Vagina (tissue), 2 donors: ENCODE measurements around the gene ZNF474. TPM values are rescaled to one million over a fixed set of nuclear protein-coding genes. Genes with fewer than 3 reads are reported as not detected.

Experiments used
- DNase-seq, 2 donors: peaks; one replicate each; pipeline ENCODE4 v3.0.0-alpha.2; 2017; ENCODE audit errors: extremely low spot score in 2 of 2
- H3K27ac ChIP-seq: fragments of 200-600 bp; sonication (generic); one replicate; pipeline ENCODE4 v1.5.1; 2019
- H3K27me3 ChIP-seq: fragments of 200-600 bp; sonication (generic); one replicate; pipeline ENCODE4 v1.5.1; 2019
- H3K36me3 ChIP-seq, 2 donors: fragments of 200-600 bp; sonication (generic); one replicate each; pipeline ENCODE4 v1.5.1; 2017 to 2019
- H3K4me1 ChIP-seq: fragments of 200-600 bp; sonication (generic); one replicate; pipeline ENCODE4 v1.5.1; 2019
- H3K4me3 ChIP-seq, 2 donors: fragments of 200-600 bp; sonication (generic); 1 replicate in 1 of 2; 2 replicates in 1 of 2; pipeline ENCODE4 v1.5.1; 2016 to 2019
- H3K9me3 ChIP-seq: fragments of 200-600 bp; sonication (generic); one replicate; pipeline ENCODE4 v1.5.1; 2019
- CTCF ChIP-seq, 3 experiments: fragments of 450-650 bp in 2 of 3; fragments of 200-600 bp in 1 of 3; sonication (generic) in 1 of 3; IDR thresholded peaks; one replicate each; pipeline ENCODE4 v1.5.1; 2017 to 2019; ENCODE audit warnings: antibody characterized with exemption in 3 of 3, mild to moderate bottlenecking in 2 of 3, moderate library complexity in 2 of 3
- POLR2A ChIP-seq, 2 donors: fragments of 450-650 bp; IDR thresholded peaks; one replicate each; pipeline ENCODE4 v1.6.1; 2017; ENCODE audit warnings: antibody characterized with exemption in 2 of 2, mild to moderate bottlenecking in 2 of 2, moderate library complexity in 2 of 2
- POLR2AphosphoS5 ChIP-seq, 2 donors: sonication (generic); formaldehyde crosslinking; IDR thresholded peaks; one replicate each; pipeline ENCODE4 v1.9.0; 2017; ENCODE audit warnings: antibody characterized with exemption in 2 of 2, mild to moderate bottlenecking in 2 of 2, low read depth in 1 of 2; ENCODE audit not compliant: insufficient read depth in 1 of 2
- intact Hi-C: fragments of 100-400 bp; cut with DNase I; formaldehyde crosslinking; loops from one replicate; pipeline ENCODE4 v1.15.1; 2023
- total RNA-seq: library from RNA; depleted of rRNA; stranded (reverse); fragments of >200 nt; gene quantifications from one replicate; pipeline ENCODE4 v1.2.3, GENCODE V29; 2016

Gene ZNF474
- total RNA-seq, 1 donor from 2014 or later, result 0.49 TPM

DNA sequence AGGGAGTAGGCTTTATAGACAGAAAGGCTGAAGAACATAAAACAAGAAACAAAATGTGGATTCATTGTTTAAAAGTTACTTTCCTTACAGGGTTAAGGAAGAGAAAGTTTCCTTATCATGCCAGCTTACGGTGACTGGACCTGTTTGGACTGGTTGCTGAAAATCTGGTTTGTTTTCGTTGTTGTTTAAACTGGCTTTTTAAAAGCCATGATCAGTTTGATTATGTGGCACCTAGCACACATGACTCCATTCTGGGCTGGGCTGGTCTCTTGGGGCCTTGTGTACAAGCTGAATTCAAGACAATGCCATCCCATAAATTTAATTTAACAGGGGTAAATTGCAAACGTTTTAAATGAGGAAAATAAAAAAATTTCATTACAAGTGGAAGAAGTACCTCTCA, 18.4 kb upstream of the ZNF474 start:
- no peak for DNase-seq
- H3K9me3 ChIP-seq, result no peaks in the 10 kb centered on the region
- TF ChIP-seq POLR2A (IDR thresholded peaks at IDR 0.05) (no peak), POLR2AphosphoS5 (IDR thresholded peaks at IDR 0.05; ENCODE audit: insufficient read depth in 1 of 2, low read depth in 1 of 2) (peak in 1 of 2 donors; percentile 31)
- no peaks in the 10 kb centered on the region for H3K27me3 ChIP-seq
- no peak overlapping the region for H3K4me3 ChIP-seq
- peaks cover 7% of the 10 kb centered on the region for H3K4me1 ChIP-seq
- no peaks in the 10 kb centered on the region for H3K36me3 ChIP-seq
- intact Hi-C loops, result no loop called here
- peak overlapping the region; percentile 9 for H3K27ac ChIP-seq

DNA sequence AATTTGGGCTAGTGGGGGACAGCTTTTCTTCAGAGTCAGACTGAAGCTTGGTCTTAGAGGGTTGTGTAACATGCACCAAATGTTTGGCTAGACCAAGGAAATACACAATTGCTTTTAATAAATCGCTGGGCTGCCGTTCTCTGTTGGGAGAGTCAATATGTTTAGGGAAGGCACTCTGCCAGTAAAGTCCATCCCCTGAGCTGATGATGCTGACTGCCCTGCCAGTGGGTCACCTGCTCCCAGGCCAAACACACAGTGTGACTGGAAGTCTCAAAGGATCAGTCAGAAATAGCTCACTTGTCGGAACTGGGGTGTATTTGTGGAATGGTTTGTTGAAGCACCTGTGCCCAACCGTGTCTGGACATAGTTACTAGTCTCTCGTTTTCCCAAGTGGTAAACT, 17.9 kb upstream of the ZNF474 start:
- Histone ChIP-seq H3K4me3 (no peak overlapping the region), H3K9me3 (no peaks in the 10 kb centered on the region), H3K4me1 (peaks cover 7% of the 10 kb centered on the region), H3K36me3 (no peaks in the 10 kb centered on the region), H3K27ac (peak overlapping the region; percentile 9), H3K27me3 (no peaks in the 10 kb centered on the region)
- DNase-seq, result no peak
- intact Hi-C loops, result no loop called here
- no peak for TF ChIP-seq CTCF (IDR thresholded peaks at IDR 0.05)
- TF ChIP-seq POLR2A (IDR thresholded peaks at IDR 0.05), result no peak
- no peak for TF ChIP-seq POLR2AphosphoS5 (IDR thresholded peaks at IDR 0.05; ENCODE audit: insufficient read depth in 1 of 2, low read depth in 1 of 2)

DNA sequence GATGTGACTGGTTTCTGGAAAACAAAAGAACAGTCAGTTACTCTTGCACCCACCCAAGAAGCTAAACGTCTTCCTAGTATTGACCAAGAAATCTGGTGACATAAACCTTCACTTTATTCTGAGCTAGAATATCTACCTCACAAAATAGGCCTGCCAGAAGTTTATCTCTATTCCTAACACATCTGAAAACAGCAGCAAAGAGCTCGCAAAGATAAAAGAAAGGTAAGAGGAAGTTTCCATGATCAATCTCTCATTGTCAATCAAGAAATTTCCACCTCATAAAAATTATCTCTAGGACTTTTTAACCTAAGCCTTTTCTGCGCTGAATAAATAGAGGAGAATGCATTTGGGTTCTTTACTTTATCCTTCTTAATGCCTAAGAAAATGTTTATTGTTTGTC, 17.3 kb upstream of the ZNF474 start:
- intact Hi-C loops, result no loop called here
- H3K36me3 ChIP-seq, result no peaks in the 10 kb centered on the region
- no peak overlapping the region for H3K27ac ChIP-seq
- H3K4me3 ChIP-seq, result no peak overlapping the region
- TF ChIP-seq CTCF (IDR thresholded peaks at IDR 0.05) (no peak), POLR2AphosphoS5 (IDR thresholded peaks at IDR 0.05; ENCODE audit: insufficient read depth in 1 of 2, low read depth in 1 of 2) (no peak), POLR2A (IDR thresholded peaks at IDR 0.05) (no peak)
- no peaks in the 10 kb centered on the region for H3K27me3 ChIP-seq
- DNase-seq, result no peak
- H3K9me3 ChIP-seq, result no peaks in the 10 kb centered on the region
- H3K4me1 ChIP-seq, result peaks cover 7% of the 10 kb centered on the region

DNA sequence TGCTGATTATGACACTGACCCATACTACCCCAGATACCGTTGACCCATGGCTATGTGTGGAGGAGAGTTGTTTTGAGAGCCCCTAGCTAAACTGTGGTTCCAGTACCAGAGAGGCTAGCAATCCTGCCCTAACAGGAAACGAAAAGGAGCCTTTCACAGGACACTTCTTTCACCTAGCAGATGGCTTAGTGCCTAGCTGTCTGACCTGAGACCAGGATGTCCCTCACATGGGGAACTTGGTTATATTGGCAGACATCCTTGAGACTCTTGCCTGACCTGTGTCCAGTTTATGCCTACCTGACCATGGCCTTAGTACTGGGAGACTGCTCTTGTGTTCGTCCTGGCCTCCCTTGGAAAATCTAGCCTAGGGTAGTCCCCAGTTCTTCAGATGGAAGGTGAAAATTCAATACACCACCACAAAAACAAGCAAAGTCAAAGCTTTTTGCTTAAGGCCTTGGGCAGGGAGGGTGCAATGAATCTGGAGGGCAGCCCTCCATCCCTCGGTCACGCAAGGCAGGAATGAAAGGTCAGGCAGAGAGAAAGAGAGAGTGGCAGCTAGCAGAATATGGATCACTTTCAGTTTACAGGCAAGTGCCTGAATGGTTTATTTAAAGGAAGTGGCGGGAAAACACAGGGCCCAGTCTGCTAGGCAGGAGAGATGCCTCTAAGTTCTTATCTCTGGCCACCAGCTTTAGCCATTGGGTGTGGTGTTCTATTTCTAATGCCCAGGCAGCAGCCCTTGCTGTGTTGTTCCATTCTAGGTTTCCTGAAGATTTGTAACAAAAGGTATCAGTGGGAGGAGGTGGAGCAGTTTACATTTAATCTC, 16.4 kb upstream of the ZNF474 start:
- no peaks in the 10 kb centered on the region for H3K9me3 ChIP-seq
- TF ChIP-seq POLR2AphosphoS5 (IDR thresholded peaks at IDR 0.05; ENCODE audit: insufficient read depth in 1 of 2, low read depth in 1 of 2), result no peak
- no peak for TF ChIP-seq CTCF (IDR thresholded peaks at IDR 0.05)
- TF ChIP-seq POLR2A (IDR thresholded peaks at IDR 0.05), result no peak
- intact Hi-C loops, result no loop called here
- H3K27me3 ChIP-seq, result no peaks in the 10 kb centered on the region
- DNase-seq, result no peak
- H3K36me3 ChIP-seq, result no peaks in the 10 kb centered on the region
- H3K4me1 ChIP-seq, result peaks cover 7% of the 10 kb centered on the region
- H3K27ac ChIP-seq, result no peak overlapping the region
- H3K4me3 ChIP-seq, result no peak overlapping the region

DNA sequence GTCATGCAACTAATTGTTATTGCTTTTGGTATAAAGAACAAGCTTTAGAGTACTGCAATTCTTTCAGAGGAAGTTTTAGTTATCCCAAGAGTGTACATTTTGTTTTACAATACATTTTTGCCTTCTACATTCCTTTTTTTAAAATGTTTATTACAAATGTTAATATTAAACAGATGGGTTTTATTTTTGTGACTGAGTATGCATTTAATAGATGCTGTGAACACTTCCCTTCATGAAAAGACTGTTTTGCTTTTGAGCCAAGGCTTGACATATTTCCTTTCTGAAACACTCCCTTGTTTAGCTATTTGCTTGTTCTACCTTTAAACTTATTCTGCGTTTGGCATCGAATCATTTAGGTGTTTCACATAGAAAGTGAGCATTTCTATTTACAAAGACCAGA, 14.8 kb upstream of the ZNF474 start:
- H3K4me3 ChIP-seq, result no peak overlapping the region
- H3K36me3 ChIP-seq, result no peaks in the 10 kb centered on the region
- peaks cover 7% of the 10 kb centered on the region for H3K4me1 ChIP-seq
- no peak overlapping the region for H3K27ac ChIP-seq
- no peak for DNase-seq
- H3K27me3 ChIP-seq, result no peaks in the 10 kb centered on the region
- intact Hi-C loops, result no loop called here
- no peaks in the 10 kb centered on the region for H3K9me3 ChIP-seq
- TF ChIP-seq POLR2AphosphoS5 (IDR thresholded peaks at IDR 0.05; ENCODE audit: insufficient read depth in 1 of 2, low read depth in 1 of 2), result no peak
- TF ChIP-seq CTCF (IDR thresholded peaks at IDR 0.05), result no peak
- TF ChIP-seq POLR2A (IDR thresholded peaks at IDR 0.05), result no peak
